T-helper 1 cell treated with Interleukin-12 subunit alpha and Interleukin-12 subunit beta and Interleukin-4 antibody, amounts not matched to agents 30 μg/mL and 1 μg/mL, for 36 hours (primary cell): Measurements from ENCODE around the gene KLK2.

Source experiments
- H3K27ac Mint-ChIP-seq: one replicate; pipeline ENCODE4 v1.8.0; 2021; ENCODE audit warnings: mild to moderate bottlenecking, mixed read lengths
- H3K27me3 Mint-ChIP-seq: one replicate; pipeline ENCODE4 v1.8.0; 2021; ENCODE audit warnings: low read depth, mixed read lengths
- H3K36me3 Mint-ChIP-seq: one replicate; pipeline ENCODE4 v1.8.0; 2021; ENCODE audit warnings: low read depth, mixed read lengths
- H3K4me1 Mint-ChIP-seq: one replicate; pipeline ENCODE4 v1.8.0; 2021; ENCODE audit warnings: low read depth, mixed read lengths
- H3K4me3 Mint-ChIP-seq: one replicate; pipeline ENCODE4 v1.8.0; 2021; ENCODE audit warnings: mild to moderate bottlenecking, moderate library complexity, mixed read lengths
- H3K9me3 Mint-ChIP-seq: one replicate; pipeline ENCODE4 v1.8.0; 2021; ENCODE audit warnings: mixed read lengths

Gene KLK2

GRCh38 chr19:50912727-50913716, 39.8 kb downstream of the KLK2 start:
- peaks cover 31% of the 10 kb centered on the region for H3K27me3 Mint-ChIP-seq
- no peak overlapping the region for H3K27ac Mint-ChIP-seq
- H3K4me1 Mint-ChIP-seq = peaks cover 1% of the 10 kb centered on the region
- no peak overlapping the region for H3K4me3 Mint-ChIP-seq
- no peaks in the 10 kb centered on the region for H3K9me3 Mint-ChIP-seq
- H3K36me3 Mint-ChIP-seq = no peaks in the 10 kb centered on the region

GRCh38 chr19:50916069-50916468, 42.8 kb downstream of the KLK2 start:
- Mint-ChIP-seq H3K36me3 (no peaks in the 10 kb centered on the region), H3K27ac (no peak overlapping the region), H3K4me1 (no peaks in the 10 kb centered on the region)

GRCh38 chr19:50921426-50922316, 48.4 kb downstream of the KLK2 start:
- H3K36me3 Mint-ChIP-seq = no peaks in the 10 kb centered on the region
- H3K27me3 Mint-ChIP-seq = peaks cover 25% of the 10 kb centered on the region
- H3K4me1 Mint-ChIP-seq = peaks cover 9% of the 10 kb centered on the region
- H3K9me3 Mint-ChIP-seq = no peaks in the 10 kb centered on the region
- no peak overlapping the region for H3K4me3 Mint-ChIP-seq
- peak overlapping the region; percentile 41 for H3K27ac Mint-ChIP-seq

More at GRCh38 chr19:50916069-50916468, 42.8 kb downstream of the KLK2 start:
- Mint-ChIP-seq H3K27me3 (peaks cover 17% of the 10 kb centered on the region), H3K4me3 (no peak overlapping the region), H3K9me3 (no peaks in the 10 kb centered on the region)

DNA sequence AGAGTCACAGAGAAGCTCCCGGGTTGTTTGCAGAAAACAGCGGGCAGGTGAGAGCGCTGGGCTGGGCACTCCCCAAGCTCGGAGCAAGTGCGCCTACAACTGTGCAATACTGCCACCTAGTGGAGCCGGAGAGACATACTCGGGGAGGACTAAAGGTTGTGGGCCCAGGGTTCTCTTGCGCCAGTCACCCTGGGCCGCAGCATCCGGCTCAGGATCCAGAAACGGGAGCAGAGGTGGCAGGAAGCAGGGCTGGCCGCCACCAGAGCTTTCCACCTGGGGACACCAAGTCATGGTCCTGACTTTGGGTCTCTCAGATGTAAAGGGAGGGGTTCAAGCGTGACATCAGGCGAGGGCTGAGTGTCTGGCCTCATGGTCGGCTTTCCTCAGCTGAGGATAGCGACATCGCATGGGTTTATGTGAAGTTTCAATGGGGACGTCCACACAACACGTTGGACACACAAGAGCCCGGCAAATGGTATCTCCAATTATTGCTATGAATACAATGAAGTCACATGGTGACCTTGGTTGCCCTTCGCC, 49.1 kb downstream of the KLK2 start:
- H3K4me1 Mint-ChIP-seq = peaks cover 9% of the 10 kb centered on the region
- H3K4me3 Mint-ChIP-seq = no peak overlapping the region
- no peaks in the 10 kb centered on the region for H3K9me3 Mint-ChIP-seq
- peaks cover 25% of the 10 kb centered on the region for H3K27me3 Mint-ChIP-seq
- no peaks in the 10 kb centered on the region for H3K36me3 Mint-ChIP-seq
- H3K27ac Mint-ChIP-seq = peak overlapping the region; percentile 41

DNA sequence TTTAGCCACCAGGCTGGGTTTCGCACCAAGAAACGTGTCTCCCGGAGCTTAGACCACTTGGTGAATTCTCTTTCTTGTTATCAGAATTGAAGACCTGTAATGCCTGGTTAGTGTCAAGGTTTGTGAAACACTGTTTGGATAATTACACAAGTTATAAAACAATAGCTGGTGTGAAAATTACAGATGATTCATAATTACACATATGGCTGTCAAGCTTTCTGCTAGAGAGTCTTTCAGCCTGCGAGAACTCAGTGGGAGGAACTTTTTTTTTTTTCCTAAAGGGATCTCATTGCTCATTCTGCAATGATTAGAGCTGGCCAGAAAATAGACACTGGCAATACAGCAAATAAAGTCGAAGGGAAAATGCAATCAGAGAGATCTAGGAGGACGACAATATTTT, 51.3 kb downstream of the KLK2 start:
- no peak overlapping the region for H3K4me3 Mint-ChIP-seq
- H3K36me3 Mint-ChIP-seq = no peaks in the 10 kb centered on the region
- no peak overlapping the region for H3K27ac Mint-ChIP-seq
- no peaks in the 10 kb centered on the region for H3K9me3 Mint-ChIP-seq
- H3K27me3 Mint-ChIP-seq = peaks cover 17% of the 10 kb centered on the region
- peaks cover 9% of the 10 kb centered on the region for H3K4me1 Mint-ChIP-seq

DNA sequence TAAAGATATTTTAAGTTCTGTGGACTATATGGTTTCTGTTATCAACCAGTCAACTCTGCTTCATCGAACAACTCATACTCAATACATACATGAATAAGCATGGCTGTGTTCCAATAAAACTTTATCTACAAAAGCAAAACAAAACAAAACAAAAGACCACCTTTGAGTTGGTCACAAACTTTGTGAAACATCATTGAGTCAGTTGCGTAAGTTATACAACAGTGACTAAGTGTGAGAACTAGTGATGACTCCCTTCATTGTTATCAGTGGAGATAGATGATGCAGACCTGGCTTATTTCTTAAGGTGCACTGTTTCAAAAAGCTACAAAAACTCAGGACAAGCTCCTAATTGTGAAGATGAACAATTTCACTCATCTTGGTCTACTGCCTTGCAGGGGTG, 52.5 kb downstream of the KLK2 start:
- Mint-ChIP-seq H3K9me3 (no peaks in the 10 kb centered on the region), H3K4me3 (no peak overlapping the region), H3K27ac (no peak overlapping the region), H3K27me3 (peaks cover 8% of the 10 kb centered on the region), H3K36me3 (no peaks in the 10 kb centered on the region), H3K4me1 (peaks cover 13% of the 10 kb centered on the region)

DNA sequence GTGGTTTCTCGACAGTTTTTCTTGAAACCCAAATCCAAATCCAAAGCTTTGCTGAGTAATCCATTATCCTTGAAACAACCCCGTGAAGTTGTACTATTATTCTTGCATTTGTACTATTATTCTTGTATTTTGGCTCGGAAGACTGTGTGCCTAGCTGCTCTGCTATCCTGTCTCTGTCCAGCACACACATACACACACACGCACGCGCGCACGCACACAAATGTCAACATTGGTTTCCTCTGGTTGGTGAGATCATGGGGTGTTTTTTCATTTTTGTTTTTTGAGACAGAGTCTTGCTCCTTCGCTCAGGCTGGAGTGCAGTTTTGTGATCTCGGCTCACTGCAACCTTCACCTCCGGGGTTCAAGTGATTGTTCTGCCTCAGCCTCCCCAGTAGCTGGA, 52.9 kb downstream of the KLK2 start:
- Mint-ChIP-seq H3K27ac (no peak overlapping the region), H3K4me1 (peaks cover 13% of the 10 kb centered on the region), H3K4me3 (no peak overlapping the region), H3K9me3 (no peaks in the 10 kb centered on the region), H3K27me3 (peaks cover 11% of the 10 kb centered on the region), H3K36me3 (no peaks in the 10 kb centered on the region)

GRCh38 chr19:50928831-50929230, 55.6 kb downstream of the KLK2 start:
- Mint-ChIP-seq H3K9me3 (no peaks in the 10 kb centered on the region), H3K36me3 (no peaks in the 10 kb centered on the region), H3K27me3 (peaks cover 15% of the 10 kb centered on the region), H3K4me1 (peaks cover 4% of the 10 kb centered on the region), H3K4me3 (no peak overlapping the region), H3K27ac (no peak overlapping the region)
